ENCODE results near the gene NXPH3. TPM values are rescaled to one million over a fixed set of nuclear protein-coding genes. Genes with fewer than 3 reads are reported as not detected.

The NXPH3 gene
- total and polyA plus RNA-seq, 9 of the 15 experiments (the other 6 are each of a cell fraction or from before 2014, with no cell fraction given), result 0.04 to 0.27 (median 0.07) TPM; not detected in 2

DNA sequence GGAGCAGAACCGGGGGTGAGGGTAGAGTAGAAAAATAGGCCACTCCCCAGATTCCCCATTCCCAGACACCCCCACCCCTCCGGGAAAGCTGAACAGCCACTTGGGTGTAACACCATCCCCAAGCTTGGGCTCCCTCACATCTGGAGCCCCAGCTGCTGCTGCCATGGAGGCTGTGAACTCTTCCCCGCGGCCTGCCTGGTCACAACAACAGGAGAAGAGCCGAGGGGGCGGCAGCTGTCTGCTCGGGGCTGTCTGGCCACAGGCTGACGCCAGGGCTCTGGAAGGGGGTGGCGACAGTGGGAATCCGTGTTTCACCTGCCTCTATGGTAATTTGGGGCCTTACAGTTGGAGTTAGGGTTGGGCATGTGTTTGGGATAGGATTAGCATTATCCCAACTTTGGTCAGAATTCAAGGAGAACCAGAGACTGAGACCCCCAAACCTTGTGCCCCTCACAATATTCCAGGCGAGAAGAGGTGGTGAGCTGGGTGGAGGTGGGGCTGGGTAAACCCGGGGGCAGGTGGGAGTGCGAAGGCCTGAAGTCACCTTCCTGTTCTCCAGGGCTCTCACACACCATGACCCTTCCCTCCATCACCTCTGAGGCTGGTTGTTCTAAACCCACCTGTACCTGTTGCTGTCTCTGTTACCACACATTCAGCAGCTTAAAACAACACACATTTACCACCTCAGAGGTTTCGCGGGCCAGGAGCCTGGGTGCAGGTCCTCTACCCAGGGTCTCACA lies 29.7 kb upstream of the NXPH3 start:
- H2AFZ ChIP-seq (ENCODE audit: low read depth, low read length), result no peak overlapping the region
- H3K27ac ChIP-seq (ENCODE audit: extremely low read depth, low read depth, low read length), result no peak overlapping the region
- no peak for ATAC-seq
- H3K4me1 ChIP-seq (replicated peaks in 1 of 2; ENCODE audit: control insufficient read depth in 2 of 2, insufficient read depth in 2 of 2, low read length in 2 of 2), result peaks cover 0 to 4% of the 10 kb centered on the region in 2 experiments; a peak in 1 of 5 replicates
- 15% methylated on average over 15 of the region's 15 CpGs for WGBS (ENCODE audit: insufficient coverage, low coverage, missing lambda C conversion rate)
- FAIRE-seq, result no peak
- no peak overlapping the region for H3K4me3 ChIP-seq
- peaks cover 2 to 18% of the 10 kb centered on the region in 2 experiments; a peak in 3 of 5 replicates for H3K27me3 ChIP-seq (ENCODE audit: control insufficient read depth in 2 of 2, insufficient read depth in 2 of 2, low read length in 2 of 2)
- in situ Hi-C loops (cut with MboI), result no loop called here
- no peaks in the 10 kb centered on the region; the same call in 1 of the 2 replicates for H4K20me1 ChIP-seq (replicated peaks; ENCODE audit: control insufficient read depth, insufficient read depth, low read length)
- intact Hi-C loops (cut with micrococcal nuclease), result no loop called here
- H3K36me3 ChIP-seq (ENCODE audit: control insufficient read depth, insufficient read depth, low read length), result no peaks in the 10 kb centered on the region
- ChIA-PET CTCF (ENCODE audit: low intra/inter-chr PET ratio) (interaction anchor here (0.6 kb wide), 1 partner anchor 97 kb away, joined by 3 read pairs; no protein-coding TSS in a partner anchor), POLR2A (interaction anchor here (0.6 to 0.7 kb wide), 2 partner anchors 33 to 206 kb away, joined by 3 to 5 read pairs; no protein-coding TSS in a partner anchor)
- H3K9me1 ChIP-seq (ENCODE audit: control insufficient read depth, insufficient read depth, low read length), result no peaks in the 10 kb centered on the region
- no peaks in the 10 kb centered on the region for H3K9me3 ChIP-seq (replicated peaks; ENCODE audit: control insufficient read depth, insufficient read depth, low read depth, low read length)
- no TSS peak for BruUV-seq (replicated peaks)
- H3K9ac ChIP-seq (ENCODE audit: insufficient read depth in 1 of 2, low read depth in 2 of 2, low read length in 2 of 2), result no peak overlapping the region
- peak in 1 of 4 experiments; percentile 5 for DNase-seq (ENCODE audit: extremely low read depth in 1 of 4, low spot score in 3 of 4)
- no peak overlapping the region for H3K4me2 ChIP-seq (ENCODE audit: insufficient read depth, low read length)
- no peaks in the 10 kb centered on the region for H3K79me2 ChIP-seq (ENCODE audit: control insufficient read depth, insufficient read depth, low read length)
- TF ChIP-seq ZNF589 (CRISPR knock-in tag; IDR thresholded peaks at IDR 0.05; ENCODE audit: low read depth), result no peak
- TF ChIP-seq BCOR (IDR thresholded peaks at IDR 0.05), result no peak
- TF ChIP-seq, protein P1, sequence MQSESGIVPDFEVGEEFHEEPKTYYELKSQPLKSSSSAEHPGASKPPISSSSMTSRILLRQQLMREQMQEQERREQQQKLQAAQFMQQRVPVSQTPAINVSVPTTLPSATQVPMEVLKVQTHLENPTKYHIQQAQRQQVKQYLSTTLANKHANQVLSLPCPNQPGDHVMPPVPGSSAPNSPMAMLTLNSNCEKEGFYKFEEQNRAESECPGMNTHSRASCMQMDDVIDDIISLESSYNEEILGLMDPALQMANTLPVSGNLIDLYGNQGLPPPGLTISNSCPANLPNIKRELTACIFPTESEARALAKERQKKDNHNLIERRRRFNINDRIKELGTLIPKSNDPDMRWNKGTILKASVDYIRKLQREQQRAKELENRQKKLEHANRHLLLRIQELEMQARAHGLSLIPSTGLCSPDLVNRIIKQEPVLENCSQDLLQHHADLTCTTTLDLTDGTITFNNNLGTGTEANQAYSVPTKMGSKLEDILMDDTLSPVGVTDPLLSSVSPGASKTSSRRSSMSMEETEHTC (IDR thresholded peaks at IDR 0.05), result no peak

All from K562 (cell line).